Glomerular visceral epithelial cell (primary cell): ENCODE results near the gene ERICH2.

Experiments
- DNase-seq: peaks from one replicate; pipeline ENCODE4 v3.0.0-alpha.2; 2016; ENCODE audit errors: extremely low spot score

ERICH2 gene

DNA sequence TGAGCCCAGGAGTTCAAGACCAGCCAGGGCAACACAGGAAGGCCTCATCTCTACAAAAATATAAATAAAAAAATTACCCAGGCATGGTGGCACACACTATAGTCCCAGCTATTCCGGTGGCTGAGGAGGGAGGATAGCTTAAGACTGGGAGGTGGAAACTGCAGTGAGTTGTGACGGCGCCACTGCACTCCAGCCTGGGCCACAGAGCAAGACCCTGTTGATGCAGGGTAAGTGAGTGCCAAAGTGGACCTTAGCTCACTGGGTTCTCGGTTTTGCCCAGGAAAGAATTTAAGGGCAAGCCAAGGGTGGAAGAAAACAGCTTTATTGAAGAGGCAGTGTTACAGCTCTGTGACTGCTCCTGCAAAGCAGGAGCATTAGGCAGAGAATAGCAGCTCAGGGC, 6.9 kb upstream of the ERICH2 start:
- no peak for DNase-seq

DNA sequence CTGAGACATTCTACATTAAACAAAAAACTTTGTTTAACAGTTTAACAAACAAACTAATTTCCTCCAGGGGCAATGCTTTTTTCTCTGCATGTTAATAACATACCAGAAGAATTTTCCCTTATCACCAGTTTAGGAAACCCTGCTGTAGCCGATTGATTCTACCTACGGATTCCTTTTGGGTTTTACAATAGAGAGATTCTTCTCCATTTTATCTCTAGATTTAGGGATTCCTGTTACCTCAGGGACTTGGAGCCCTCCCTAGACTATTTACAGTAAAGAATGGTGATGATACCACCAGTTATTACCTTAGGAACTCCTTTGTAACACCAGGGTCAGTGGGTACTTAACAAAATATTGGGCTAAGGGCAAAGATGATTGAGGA, 5.3 kb upstream of the ERICH2 start:
- no peak for DNase-seq

DNA sequence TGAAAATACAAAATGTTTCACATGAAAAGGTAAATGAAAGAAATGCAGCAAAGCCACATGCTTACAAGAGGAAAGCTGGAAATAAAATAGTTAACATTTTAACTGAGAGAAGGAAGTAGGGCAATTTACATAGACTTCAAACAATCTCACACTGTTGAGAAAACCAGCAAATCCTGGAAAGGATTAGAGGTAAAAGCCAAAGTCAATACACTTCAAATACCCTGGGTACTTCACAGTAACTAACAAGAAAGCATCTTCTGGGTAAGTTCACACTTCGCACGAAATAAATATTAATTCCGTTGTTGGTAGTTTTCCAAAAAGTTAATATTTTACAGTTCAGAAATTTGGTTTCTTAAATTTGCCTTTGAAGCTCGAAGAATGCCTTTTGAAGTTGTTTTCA, 3.5 kb upstream of the ERICH2 start:
- no peak for DNase-seq

DNA sequence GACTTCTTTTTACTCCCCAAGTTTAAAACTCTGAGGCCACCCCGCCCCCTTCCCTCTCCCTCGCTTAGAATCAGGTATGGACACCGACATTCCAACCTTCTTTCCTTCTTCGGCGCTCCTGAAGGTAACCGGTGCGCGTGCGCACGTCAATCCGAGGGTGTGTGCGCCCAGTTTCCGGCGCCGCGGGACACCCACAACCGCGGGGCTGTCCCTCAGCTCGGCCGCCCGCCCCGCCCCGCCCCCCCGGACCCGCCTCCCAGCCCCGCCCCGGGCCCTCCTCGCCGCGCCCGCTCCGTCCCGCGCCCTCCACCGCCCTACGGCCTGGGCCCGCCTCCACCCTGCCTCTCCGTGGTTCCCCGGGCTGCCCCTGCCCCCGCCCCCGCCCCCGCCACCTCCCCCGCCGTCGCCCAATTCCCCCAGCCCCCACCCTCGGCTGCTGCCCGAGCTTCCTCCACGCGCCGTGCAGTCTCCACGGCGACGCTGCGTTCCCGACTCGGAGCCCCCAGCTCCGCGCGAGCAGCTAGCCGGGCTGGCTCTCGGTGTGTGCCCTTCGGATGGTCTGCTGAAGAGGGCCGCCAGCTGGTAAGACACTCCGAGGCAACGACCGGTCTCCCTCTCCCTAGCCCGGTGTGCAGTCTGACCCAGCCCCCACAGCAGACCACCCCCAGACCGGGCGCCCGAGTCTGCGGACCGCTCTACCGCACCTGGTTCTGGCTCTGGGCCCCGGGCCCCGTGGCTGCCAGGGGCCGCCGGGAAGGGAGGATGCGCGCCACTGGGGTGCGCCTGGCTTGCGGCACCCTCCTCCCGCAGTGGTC, 635 bp downstream of the ERICH2 start:
- peak; percentile 85 for DNase-seq

DNA sequence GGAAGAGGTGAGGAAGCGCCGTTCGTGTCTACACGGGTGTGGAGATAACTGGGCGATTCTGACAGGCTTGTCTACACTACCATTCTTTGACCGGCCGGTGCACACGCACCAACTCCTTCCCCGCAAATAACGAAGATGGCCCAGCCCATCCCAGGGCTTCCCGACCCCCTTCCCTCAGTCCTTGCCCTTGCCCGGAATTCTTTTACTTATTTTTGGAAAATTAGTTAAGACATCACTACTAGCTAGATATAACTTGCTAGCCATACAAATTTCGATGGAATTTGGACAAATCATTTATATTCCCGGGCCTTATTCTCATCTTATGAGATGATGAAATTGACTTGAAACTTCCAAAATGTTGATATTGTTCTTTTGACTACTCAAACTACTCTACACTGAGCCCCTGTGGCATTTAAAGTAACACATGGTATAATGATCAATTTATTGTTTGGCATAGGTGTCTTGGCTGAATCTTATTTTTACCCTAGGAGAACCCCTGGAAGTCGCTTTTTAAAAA, 1.3 kb downstream of the ERICH2 start:
- no peak for DNase-seq

DNA sequence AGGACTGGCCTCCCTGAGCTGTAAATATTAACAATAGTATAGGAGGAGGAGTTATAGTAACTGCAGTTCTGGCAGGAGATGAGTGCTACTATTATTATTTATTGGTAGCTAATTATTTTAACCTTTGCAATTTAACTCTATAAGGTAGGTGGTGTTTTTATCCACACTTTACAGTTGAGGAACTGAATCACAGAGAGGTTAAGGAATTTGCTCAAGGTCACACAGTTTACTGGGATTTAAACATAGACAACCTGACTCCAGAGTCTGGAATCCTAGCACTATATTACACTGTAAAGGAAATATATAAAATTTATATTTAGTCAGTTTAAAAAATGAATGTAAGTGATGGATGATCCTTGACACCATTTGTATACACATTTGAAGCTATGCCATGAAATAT, 2.1 kb downstream of the ERICH2 start:
- no peak for DNase-seq

DNA sequence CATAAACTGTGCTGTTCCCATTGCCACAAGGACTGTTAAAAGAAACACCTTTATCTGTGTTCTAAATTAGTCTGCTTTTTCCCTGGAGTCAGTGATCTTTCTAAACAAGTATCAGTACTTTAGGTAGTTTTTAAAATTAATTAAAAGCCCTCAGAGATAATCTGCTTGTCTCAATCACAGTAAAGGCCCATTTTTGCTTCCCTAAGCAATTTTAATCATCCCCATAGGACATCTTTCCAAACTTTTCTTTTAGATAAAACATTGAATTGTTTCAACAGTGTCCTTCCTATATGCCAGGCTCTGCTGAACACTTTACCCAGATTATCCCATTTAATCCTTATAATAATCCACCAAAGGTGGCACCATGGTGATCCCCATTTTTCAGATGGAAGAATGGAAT, 3.9 kb downstream of the ERICH2 start:
- DNase-seq, result no peak

DNA sequence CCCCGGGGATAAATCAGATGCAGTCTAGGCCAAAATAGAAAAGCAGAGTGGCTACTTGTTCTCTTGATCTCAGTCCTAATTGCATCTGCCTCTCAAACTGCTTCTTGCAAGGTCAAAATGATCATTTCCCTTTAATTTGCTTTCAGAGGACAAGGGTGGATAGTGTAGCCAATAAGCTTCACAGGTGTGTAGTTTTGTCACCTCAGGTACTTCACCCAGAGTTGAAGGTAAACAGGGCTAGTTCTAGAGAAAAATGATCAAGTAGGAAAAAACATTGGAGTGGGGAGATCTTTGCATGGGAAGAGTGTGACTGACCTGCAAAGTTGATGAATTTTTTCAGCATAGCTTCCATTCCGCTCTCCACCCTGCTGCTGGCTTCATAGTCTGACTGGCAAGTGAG, 8.7 kb downstream of the ERICH2 start:
- DNase-seq, result no peak

DNA sequence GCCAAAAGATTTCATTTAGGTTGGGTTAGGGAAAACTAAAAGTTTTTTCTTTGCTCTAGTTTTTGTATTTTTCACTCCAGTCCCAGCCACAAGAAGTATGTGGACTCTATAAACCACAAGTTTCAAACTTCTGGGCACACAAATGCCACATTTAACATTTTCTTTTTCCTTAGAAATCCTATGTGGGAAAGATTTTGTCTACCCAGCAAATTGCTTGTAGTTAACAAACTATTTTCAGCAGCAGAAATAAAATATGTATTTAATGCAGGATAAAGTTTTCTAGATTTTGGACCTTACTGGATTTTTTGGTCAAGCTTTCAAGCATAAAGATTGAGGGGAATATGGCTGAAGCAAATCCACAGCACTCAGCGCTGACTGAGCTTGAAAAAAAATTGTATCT, 9.1 kb downstream of the ERICH2 start:
- no peak for DNase-seq

DNA sequence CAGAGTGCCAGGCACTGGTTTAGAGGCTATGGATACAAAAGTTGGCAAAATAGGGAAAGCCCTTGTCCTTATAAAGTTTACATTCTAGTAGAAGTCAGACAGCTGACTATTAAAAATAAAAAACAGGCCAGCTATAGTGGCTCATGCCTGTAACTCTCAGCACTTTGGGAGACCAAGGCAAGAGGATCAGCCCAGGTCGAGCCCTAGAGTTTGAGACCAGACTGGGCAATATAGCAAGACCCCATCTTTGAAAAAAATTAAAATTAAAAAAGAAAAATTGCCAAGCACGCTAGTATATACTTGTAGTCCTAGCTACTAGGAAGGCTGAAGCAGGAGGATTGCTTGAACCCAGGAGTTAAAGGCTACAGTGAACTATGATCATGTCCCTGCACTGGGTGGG, 12.5 kb downstream of the ERICH2 start:
- DNase-seq, result no peak

DNA sequence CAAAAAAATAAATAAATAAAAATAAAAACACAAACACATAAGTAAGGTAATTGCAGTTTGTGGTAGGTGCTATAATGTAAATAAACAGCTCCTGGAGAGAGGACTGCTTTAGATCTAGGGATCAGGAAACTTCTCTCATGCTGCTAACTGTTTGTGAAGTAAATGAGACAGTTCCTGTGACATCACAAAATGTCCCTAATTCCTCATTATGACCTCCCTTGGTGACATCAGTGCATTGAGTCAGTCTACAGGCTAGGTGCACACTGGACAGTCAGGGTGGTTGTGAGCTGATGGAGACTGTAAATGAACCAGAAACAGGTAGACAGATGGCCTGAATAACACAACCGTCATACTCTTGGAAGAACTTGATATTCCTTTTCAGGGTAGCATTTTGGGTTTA, 13.4 kb downstream of the ERICH2 start:
- no peak for DNase-seq

DNA sequence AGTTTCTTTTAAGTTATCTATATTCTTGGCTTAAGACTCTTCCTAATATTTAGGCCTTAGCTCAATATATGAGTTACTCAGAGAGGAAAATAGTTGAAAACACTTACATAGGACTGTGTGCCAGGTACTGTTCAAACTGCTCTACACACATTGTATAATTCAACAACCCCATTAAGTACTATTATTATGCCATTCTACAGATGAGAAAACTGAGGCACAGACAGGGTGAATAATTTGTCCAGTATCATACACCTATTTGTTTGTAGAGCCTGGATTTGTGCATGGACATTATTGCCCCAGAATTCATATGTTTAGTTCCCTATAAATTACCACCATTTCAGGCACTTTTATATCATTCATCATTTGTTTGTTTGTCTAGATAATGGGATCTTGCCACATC, 28.8 kb downstream of the ERICH2 start:
- no peak for DNase-seq

DNA sequence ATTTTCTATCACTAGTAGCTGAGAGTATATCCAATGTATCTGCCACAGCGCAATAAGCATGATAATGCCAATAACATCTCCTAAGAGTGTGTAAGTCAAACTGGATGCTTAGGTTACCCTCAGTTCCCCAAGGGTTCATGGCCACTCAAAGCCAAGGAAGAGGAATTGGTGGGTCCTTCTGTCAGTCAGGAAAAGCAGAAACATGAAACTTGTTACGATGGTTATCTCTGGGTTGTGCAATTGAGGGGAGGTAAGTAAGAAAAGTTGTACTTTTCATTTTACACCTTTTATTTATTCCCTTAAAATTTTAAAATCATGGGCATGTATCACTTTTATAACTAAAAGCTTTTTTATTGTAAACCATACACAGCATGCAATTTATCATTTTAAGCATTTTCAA, 36.4 kb downstream of the ERICH2 start:
- no peak for DNase-seq

DNA sequence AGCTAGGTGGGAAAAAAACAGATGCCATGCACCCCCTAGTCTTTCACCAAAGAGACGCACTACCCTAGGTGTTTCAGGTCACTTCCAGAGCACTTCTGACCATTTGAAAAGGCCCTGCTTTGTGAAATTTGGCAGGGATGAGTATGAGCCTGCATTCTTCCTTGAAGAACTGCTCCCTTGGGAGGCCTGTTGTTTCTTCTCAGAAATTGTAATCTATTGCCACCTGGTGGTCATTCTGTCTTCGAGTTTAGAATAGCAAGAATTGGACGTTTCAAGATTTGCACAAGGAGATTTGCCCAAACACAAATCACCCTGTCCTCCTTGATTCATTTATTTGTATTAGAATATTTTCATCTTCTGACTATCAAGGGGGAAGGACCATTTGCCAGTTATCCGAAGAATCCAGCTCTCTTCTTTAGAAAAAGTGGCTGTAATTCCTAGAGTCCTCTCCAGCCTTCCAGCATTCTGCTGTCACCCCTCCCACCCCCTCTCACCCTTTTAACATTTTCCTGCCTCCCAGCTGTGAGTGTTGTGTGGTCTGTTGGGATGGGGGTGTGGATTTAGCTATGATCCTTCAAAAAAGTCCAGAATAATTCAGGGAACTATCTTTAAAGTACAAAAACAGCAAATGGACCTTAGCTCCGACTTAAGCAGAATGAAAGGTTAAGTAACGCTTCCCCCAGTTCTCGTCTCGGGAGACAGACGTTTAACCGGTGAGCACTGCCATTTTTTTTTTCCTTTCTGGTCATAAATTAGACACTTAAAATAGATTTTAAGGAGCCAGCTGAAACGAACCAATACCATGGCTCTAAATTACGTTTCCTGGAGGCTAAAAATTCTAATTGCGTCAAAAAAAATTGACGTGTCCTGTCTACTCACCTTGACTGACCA, 42.8 kb downstream of the ERICH2 start:
- DNase-seq, result peak; percentile 72

DNA sequence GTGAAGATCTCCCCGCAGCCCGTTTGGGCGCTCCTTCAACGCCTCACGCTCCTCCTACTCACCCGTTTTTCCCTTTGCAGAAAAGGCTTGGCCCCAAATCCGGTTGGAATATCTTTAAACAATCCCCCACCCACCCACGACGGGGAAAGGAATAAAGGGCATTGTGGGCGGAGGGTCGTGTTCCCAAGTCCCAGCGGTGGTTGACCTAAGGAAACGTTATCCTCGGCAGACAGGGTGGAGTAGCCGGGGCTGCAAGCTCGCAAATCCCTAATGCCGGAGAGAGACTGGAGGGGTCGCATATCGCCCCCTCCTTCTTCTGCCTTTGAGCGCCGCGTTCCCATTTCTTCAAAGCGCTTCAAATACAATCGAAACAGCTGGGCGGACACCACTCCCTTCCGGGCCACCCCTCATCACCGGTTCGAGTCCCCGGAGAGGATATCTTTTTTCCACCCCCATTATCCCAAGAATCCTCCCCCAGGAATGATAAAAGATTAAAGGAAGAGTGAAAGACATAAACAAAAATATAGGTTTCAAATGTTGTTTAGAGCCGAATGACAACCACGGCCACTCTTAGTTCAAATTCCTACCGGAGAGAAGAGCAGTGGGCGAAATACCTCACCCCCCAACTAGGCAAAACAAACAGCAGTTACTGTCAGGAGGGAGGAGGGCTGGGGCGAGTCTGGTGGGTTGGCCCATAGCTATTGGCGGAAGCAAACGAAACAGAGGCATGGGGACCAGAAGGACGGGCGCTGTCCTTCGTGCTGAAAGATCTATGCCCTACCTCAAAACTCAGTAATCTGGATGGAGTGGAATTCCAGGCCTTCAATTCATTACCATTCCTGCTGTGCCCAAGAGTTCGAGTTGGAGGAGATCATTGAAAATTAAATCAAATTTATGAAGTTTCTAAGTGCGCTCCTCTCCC, 43.7 kb downstream of the ERICH2 start:
- peak; percentile 38 for DNase-seq

DNA sequence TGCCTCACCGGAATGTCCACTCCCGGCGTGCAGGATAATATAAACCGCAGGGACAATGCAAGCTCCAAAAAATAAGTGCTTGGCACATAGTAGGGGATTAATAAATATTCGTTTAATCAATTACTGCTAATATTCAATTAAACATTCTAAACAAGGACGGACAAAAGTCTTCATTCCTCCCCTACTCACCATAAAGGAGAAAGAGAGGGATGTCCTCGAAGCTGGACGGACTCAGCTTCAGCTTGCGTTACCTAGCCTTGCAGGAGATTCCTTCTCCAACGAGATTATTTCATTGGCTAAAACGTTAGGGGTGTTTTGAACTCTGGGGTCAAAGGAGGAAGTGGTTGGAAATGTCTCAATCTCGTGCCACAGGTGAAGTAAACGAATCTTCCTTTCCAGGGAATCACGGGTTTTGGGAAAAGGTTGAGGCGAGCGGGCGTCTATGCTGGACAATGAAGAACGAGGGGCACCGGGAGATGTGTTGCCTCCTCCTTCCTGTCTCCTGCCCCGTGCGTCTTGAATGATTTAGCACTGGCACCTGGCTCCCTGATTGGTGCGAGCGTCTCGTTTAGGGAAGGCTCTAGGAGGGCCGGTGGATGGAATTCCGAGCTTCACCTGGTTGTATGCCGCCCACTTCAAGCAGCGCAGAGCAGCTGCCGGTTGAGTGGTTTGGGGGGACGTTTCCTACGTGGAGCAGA, 44.5 kb downstream of the ERICH2 start:
- DNase-seq, result no peak

DNA sequence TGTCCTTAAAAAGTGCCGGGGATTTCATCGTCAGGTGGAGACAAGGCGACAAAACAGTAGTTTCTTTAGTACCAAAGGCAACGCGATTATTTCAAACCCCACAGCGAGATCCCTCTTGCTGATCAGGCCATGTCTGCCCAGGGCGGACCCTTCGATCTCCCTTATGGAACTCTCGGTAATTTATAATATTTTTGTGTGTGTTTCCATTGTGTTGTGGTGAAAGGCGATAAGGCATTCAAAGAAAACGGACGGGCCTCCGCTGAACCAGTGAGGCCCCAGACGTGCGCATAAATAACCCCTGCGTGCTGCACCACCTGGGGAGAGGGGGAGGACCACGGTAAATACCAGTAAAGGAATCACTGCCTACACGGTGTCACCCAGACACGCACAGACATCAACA, 45.1 kb downstream of the ERICH2 start:
- no peak for DNase-seq

DNA sequence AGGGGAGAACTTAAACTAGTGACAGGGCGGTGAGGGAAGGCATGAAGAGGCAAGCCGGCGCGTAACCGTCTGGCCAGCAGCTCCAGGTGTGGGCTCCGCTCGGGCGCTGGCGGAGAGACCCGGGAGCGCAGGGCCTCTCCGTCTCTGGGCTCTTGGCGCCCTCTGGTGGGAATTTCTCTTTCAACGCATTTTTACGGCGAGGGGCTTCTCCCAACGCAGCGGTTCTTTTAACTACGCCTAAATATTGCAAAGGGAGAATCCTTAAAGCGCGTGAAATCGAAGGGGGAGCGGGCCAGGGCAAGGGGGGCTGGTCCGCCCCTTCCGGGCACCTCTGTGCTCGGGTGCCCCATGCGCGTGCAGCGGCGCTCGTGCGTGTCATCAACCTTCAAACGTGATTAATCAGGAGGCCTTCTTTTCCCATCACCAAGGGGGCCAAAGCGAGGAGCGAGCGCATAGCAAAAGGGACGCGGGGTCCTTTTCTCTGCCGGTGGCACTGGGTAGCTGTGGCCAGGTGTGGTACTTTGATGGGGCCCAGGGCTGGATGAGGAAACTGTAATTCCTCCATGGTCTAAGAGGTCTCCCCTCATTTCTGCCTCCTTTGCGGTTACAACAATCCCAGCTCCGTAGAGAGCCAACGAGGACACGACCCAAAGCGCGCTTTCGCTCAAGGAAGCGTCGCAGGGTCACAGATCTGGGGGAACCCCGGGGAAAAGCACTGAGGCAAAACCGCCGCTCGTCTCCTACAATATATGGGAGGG, 45.7 kb downstream of the ERICH2 start:
- DNase-seq, result peak; percentile 70

DNA sequence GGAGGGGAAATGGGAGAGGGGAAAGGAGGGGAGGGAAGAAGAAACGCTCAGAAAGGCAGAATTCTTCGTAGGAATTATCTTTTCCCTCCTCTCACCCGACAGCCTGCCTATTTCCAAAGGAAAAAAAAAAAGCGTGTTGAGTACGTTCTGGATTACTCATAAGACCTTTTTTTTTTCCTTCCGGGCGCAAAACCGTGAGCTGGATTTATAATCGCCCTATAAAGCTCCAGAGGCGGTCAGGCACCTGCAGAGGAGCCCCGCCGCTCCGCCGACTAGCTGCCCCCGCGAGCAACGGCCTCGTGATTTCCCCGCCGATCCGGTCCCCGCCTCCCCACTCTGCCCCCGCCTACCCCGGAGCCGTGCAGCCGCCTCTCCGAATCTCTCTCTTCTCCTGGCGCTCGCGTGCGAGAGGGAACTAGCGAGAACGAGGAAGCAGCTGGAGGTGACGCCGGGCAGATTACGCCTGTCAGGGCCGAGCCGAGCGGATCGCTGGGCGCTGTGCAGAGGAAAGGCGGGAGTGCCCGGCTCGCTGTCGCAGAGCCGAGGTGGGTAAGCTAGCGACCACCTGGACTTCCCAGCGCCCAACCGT, 46.4 kb downstream of the ERICH2 start, which contains the start of gene GAD1:
TSS of gene GAD1 (plus strand) at position 384 of the 589 bp plus-strand sequence. CDS start 1,705 bp downstream, outside the sequence.
- DNase-seq, result peak; percentile 81
